ENCODE measurements around the gene NLN.

Gene NLN

GRCh38 chr5:65682148-65682547 lies 39.9 kb upstream of the NLN start:
- Histone ChIP-seq H3K9me2 (replicated peaks; ENCODE audit: control insufficient read depth, low read length) (no peaks in the 10 kb centered on the region), H3K27ac (ENCODE audit: low read depth, low read length) (no peak overlapping the region), H3F3A (ENCODE audit: control insufficient read depth, insufficient read depth) (no peaks in the 10 kb centered on the region), H3K36me3 (ENCODE audit: control insufficient read depth, low read length) (peaks cover 16% of the 10 kb centered on the region), H3K27me3 (ENCODE audit: control insufficient read depth, low read length) (no peaks in the 10 kb centered on the region), H3K79me2 (ENCODE audit: control insufficient read depth, low read length) (no peaks in the 10 kb centered on the region), H3K9me3 (ENCODE audit: control insufficient read depth, insufficient read depth, low read length) (no peaks in the 10 kb centered on the region), H3K4me1 (ENCODE audit: control insufficient read depth, low read length) (no peaks in the 10 kb centered on the region), H3K4me2 (ENCODE audit: low read length) (no peak overlapping the region), H3K4me3 (ENCODE audit: low read length) (no peak overlapping the region), H4K20me1 (ENCODE audit: control insufficient read depth, insufficient read depth, low read depth, low read length) (no peaks in the 10 kb centered on the region)
- TF ChIP-seq EZH2phosphoT487 (IDR thresholded peaks at IDR 0.05; ENCODE audit: borderline replicate concordance, low read length), result no peak

DNA sequence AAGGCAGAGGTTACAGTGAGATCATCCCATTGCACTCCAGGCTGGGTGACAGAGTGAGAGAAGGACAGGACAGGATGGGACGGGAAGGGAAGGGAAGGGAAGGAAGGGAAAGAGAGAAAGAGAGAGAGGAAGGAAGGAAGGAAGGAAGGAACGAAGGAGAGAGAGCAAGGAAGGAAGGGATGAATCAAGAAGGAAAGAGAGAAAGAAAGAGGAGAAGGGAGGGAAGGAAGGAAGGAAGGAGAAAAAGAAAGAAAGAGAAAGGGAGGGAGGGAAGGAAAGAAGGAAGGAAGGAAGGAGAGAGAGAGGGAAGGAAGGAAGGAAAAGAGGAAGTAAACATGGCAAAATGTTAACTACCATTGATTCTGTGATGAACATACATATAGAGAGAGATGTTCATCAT lies 28.9 kb upstream of the NLN start:
- Histone ChIP-seq H3K4me2 (ENCODE audit: low read length) (no peak overlapping the region), H3K9me3 (ENCODE audit: control insufficient read depth, insufficient read depth, low read length) (no peaks in the 10 kb centered on the region), H3K36me3 (ENCODE audit: control insufficient read depth, low read length) (0 out of 2 replicates have a peak, but pooled peaks cover 3% of the 10 kb centered on the region), H4K20me1 (ENCODE audit: control insufficient read depth, insufficient read depth, low read depth, low read length) (no peaks in the 10 kb centered on the region), H3K27me3 (ENCODE audit: control insufficient read depth, low read length) (no peaks in the 10 kb centered on the region), H3K27ac (ENCODE audit: low read depth, low read length) (no peak overlapping the region), H3K4me3 (ENCODE audit: low read length) (no peak overlapping the region), H3K79me2 (ENCODE audit: control insufficient read depth, low read length) (no peaks in the 10 kb centered on the region), H3K4me1 (ENCODE audit: control insufficient read depth, low read length) (no peaks in the 10 kb centered on the region), H3K9me2 (replicated peaks; ENCODE audit: control insufficient read depth, low read length) (no peaks in the 10 kb centered on the region), H3F3A (ENCODE audit: control insufficient read depth, insufficient read depth) (no peaks in the 10 kb centered on the region)
- TF ChIP-seq CTCF (IDR thresholded peaks at IDR 0.05; ENCODE audit: low read depth, low read length, poor library complexity, severe bottlenecking), result no peak
- no peak for TF ChIP-seq EZH2phosphoT487 (IDR thresholded peaks at IDR 0.05; ENCODE audit: borderline replicate concordance, low read length)

GRCh38 chr5:65695162-65695755 lies 26.7 kb upstream of the NLN start:
- Histone ChIP-seq H3K4me3 (ENCODE audit: low read length) (no peak overlapping the region), H3K36me3 (ENCODE audit: control insufficient read depth, low read length) (peaks cover 15% of the 10 kb centered on the region), H3K4me2 (ENCODE audit: low read length) (no peak overlapping the region), H3K27ac (ENCODE audit: low read depth, low read length) (no peak overlapping the region), H4K20me1 (ENCODE audit: control insufficient read depth, insufficient read depth, low read depth, low read length) (no peaks in the 10 kb centered on the region), H3K9me2 (replicated peaks; ENCODE audit: control insufficient read depth, low read length) (no peaks in the 10 kb centered on the region), H3K4me1 (ENCODE audit: control insufficient read depth, low read length) (no peaks in the 10 kb centered on the region), H3K9me3 (ENCODE audit: control insufficient read depth, insufficient read depth, low read length) (no peaks in the 10 kb centered on the region), H3K27me3 (ENCODE audit: control insufficient read depth, low read length) (no peaks in the 10 kb centered on the region), H3F3A (ENCODE audit: control insufficient read depth, insufficient read depth) (no peaks in the 10 kb centered on the region), H3K79me2 (ENCODE audit: control insufficient read depth, low read length) (no peaks in the 10 kb centered on the region)
- TF ChIP-seq CTCF (IDR thresholded peaks at IDR 0.05; ENCODE audit: low read depth, low read length, poor library complexity, severe bottlenecking), result no peak
- no peak for TF ChIP-seq EZH2phosphoT487 (IDR thresholded peaks at IDR 0.05; ENCODE audit: borderline replicate concordance, low read length)

- no peaks in the 10 kb centered on the region for H3K79me2 ChIP-seq (ENCODE audit: control insufficient read depth, low read length)
- TF ChIP-seq CTCF (IDR thresholded peaks at IDR 0.05; ENCODE audit: low read depth, low read length, poor library complexity, severe bottlenecking) (no peak), EZH2phosphoT487 (IDR thresholded peaks at IDR 0.05; ENCODE audit: borderline replicate concordance, low read length) (no peak)
- no peak overlapping the region for H3K27ac ChIP-seq (ENCODE audit: low read depth, low read length)
- no peaks in the 10 kb centered on the region for H3K27me3 ChIP-seq (ENCODE audit: control insufficient read depth, low read length)
- no peak overlapping the region for H3K4me2 ChIP-seq (ENCODE audit: low read length)
- H3K4me1 ChIP-seq (ENCODE audit: control insufficient read depth, low read length), result no peaks in the 10 kb centered on the region
- H3F3A ChIP-seq (ENCODE audit: control insufficient read depth, insufficient read depth), result no peaks in the 10 kb centered on the region
- no peaks in the 10 kb centered on the region for H3K9me3 ChIP-seq (ENCODE audit: control insufficient read depth, insufficient read depth, low read length)
- H3K4me3 ChIP-seq (ENCODE audit: low read length), result no peak overlapping the region
- H3K9me2 ChIP-seq (replicated peaks; ENCODE audit: control insufficient read depth, low read length), result no peaks in the 10 kb centered on the region
- peaks cover 15% of the 10 kb centered on the region for H3K36me3 ChIP-seq (ENCODE audit: control insufficient read depth, low read length)
- H4K20me1 ChIP-seq (ENCODE audit: control insufficient read depth, insufficient read depth, low read depth, low read length), result no peaks in the 10 kb centered on the region
Measured at GRCh38 chr5:65695896-65696295, 26.1 kb upstream of the NLN start.

Measured in DOHH2 (cell line).